Neutrophil (primary cell): Measurements from ENCODE around the gene UNC50.

Experiments used
- H3K27ac ChIP-seq: fragments of 200-600 bp; sonication (generic); 2 replicates; pipeline ENCODE4 v1.5.1; 2016; ENCODE audit warnings: mild to moderate bottlenecking, moderate library complexity
- H3K27me3 ChIP-seq: fragments of 200-600 bp; sonication (generic); 2 replicates; pipeline ENCODE4 v1.6.0; 2016; ENCODE audit warnings: mild to moderate bottlenecking
- H3K36me3 ChIP-seq: fragments of 200-600 bp; sonication (generic); 2 replicates; pipeline ENCODE4 v1.5.1; 2017
- H3K4me1 ChIP-seq, 2 experiments: fragments of 200-600 bp in 1 of 2; sonication (generic) in 1 of 2; 1 replicate in 1 of 2; 2 replicates in 1 of 2; pipeline versions ENCODE4 v1.5.1 to v1.6.1; 2013 to 2016; ENCODE audit warnings: low read depth in 1 of 2, low read length in 1 of 2, mild to moderate bottlenecking in 1 of 2, moderate library complexity in 1 of 2; ENCODE audit not compliant: control insufficient read depth in 1 of 2, insufficient read depth in 1 of 2
- H3K4me3 ChIP-seq, 2 experiments: fragments of 200-600 bp in 1 of 2; sonication (generic) in 1 of 2; 1 replicate in 1 of 2; 2 replicates in 1 of 2; pipeline ENCODE4 v1.5.1; 2013 to 2016; ENCODE audit warnings: low read depth in 1 of 2, low read length in 1 of 2, mild to moderate bottlenecking in 1 of 2, moderate library complexity in 1 of 2
- H3K9me3 ChIP-seq: fragments of 200-600 bp; sonication (generic); 2 replicates; pipeline ENCODE4 v1.5.1; 2016
- CTCF ChIP-seq: fragments of 200-600 bp; sonication (generic); IDR thresholded peaks from 2 replicates; pipeline ENCODE4 v1.5.1; 2016; ENCODE audit warnings: antibody characterized with exemption

UNC50 gene

DNA sequence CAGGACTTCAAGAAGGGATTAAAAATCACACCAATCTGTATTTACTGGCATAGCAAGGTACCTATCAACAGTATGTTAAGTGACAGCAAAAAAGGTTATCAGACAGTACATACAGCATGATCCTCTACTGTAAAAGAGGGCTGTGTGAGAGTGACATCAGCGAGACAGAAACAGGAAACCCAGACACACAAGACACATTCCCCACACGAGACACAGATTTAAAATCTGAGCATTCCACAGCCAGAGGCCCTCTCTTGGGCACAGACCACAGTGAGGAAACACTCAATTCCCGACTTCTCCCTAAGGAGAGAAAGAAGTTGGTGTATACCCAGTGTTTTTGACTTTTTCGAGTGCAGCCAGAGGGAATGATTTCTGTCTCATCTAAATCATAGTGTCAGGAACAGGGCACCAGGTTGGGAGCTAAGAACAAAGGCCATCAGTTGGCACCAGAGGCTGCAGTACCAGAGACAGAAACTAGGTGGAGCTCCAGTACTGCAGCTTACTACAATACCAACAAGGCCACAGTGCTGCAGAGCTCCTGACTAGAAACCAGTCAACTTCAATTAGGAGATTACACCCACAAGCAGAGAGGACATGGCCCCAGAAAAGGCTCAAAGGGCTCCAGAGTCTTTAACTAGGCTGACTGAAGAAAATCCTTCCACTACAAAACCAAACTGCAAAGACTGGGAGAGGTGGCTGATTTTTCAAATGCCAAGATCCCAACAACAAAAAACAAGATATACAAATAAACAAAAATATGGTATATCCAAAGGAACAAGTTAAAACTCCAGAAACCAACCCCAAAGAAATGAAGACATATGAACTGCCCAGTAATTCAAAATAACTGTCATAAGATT, 41.0 kb downstream of the UNC50 start:
- Histone ChIP-seq H3K27me3 (no peaks in the 10 kb centered on the region), H3K4me3 (no peak overlapping the region), H3K27ac (peak overlapping the region; percentile 32), H3K4me1 (peaks cover 6 to 8% of the 10 kb centered on the region in 2 experiments), H3K9me3 (no peaks in the 10 kb centered on the region), H3K36me3 (peaks cover 16% of the 10 kb centered on the region)
- TF ChIP-seq CTCF = peak; percentile 93

DNA sequence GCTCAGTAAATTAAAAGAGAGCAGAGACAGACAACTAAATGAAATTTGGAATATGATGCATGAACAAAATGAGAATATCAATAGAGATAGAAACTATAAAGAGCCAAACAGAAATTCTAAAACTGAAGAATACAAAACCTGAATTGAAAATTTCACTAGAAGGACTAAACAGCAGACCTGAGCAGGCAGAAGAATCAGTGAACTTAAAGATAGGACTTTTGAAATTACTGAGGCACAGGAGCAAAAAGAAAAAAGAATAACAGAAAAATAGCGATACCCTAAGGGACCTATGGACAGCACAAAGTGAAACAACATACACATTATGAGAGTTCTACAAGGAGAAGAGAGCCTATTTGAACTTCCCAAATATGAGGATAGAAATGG, 41.6 kb downstream of the UNC50 start:
- H3K36me3 ChIP-seq = peaks cover 16% of the 10 kb centered on the region
- no peak overlapping the region for H3K4me3 ChIP-seq
- no peaks in the 10 kb centered on the region for H3K27me3 ChIP-seq
- no peak for TF ChIP-seq CTCF
- H3K9me3 ChIP-seq = no peaks in the 10 kb centered on the region
- peaks cover 12 to 14% of the 10 kb centered on the region in 2 experiments for H3K4me1 ChIP-seq
- H3K27ac ChIP-seq = no peak overlapping the region

- peaks cover 16% of the 10 kb centered on the region for H3K36me3 ChIP-seq
- no peaks in the 10 kb centered on the region for H3K27me3 ChIP-seq
- no peak overlapping the region for H3K4me3 ChIP-seq
- no peak for TF ChIP-seq CTCF
- H3K4me1 ChIP-seq = peaks cover 22 to 24% of the 10 kb centered on the region in 2 experiments
- H3K9me3 ChIP-seq = no peaks in the 10 kb centered on the region
- H3K27ac ChIP-seq = no peak overlapping the region
These were observed 42.6 kb downstream of the UNC50 start for GRCh38 chr2:98650998-98651397.

DNA sequence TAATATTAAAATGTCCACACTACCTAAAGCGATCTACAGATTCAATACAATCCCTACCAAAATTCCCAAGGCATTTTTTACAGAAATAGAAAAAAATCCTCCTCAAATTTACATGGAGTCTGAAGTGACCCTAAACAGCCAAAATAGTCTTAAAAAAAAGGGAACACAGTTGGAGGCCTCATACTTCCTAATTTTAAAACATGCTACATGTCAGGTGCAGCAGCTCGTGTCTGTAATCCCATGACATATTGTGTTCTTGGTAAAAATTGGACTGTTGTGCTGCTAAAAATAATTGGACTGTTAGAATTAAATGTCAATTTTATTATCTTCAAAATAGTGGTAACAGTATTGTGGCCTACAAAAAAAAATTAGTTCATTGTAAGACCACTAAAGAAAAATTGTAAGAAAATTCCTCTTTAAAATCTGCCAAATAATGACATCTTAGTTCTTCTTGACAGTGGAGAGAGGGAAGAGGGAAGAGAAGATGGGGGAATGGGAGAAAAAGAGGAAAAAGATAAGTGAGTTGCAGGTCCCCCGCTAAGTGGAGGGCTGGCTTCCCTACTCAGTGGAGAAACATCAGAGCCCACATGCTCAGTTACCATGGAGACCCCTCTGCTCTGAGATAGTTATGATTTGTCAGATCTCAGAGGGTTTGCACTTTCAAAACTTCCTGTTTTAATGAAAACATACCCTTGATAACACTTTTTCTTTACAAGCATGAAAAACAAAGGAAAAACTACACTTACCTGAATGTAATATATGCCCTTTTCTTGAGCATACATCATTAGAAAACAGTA, 46.5 kb downstream of the UNC50 start:
- H3K4me3 ChIP-seq = no peak overlapping the region
- H3K4me1 ChIP-seq = peaks cover 33 to 36% of the 10 kb centered on the region in 2 experiments
- H3K27ac ChIP-seq = peak overlapping the region; percentile 76
- no peaks in the 10 kb centered on the region for H3K36me3 ChIP-seq
- TF ChIP-seq CTCF = no peak
- H3K27me3 ChIP-seq = no peaks in the 10 kb centered on the region
- no peaks in the 10 kb centered on the region for H3K9me3 ChIP-seq

DNA sequence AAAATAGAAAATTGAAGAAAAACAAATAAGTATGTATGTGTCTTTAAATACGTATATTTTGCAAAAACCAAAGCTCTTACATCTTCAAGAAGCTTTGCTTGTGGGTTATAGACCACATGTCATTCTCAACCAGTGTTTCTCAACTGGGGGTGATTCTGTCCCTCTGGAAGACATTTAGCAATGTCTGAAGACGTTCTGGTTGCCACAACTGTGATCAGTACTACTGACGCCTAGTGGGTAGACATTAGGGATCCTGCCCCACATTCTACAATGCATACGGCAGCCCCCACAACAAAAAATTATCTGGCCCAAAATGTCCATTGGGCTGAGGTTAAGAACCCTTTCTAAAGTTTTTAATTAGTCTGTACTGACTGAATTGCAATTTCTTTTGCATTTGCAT, 48.4 kb downstream of the UNC50 start:
- H3K27me3 ChIP-seq = no peaks in the 10 kb centered on the region
- H3K4me3 ChIP-seq = peak overlapping the region in 1 of 2 experiments; percentile 15
- H3K27ac ChIP-seq = peak overlapping the region; percentile 76
- peaks cover 33 to 36% of the 10 kb centered on the region in 2 experiments for H3K4me1 ChIP-seq
- no peaks in the 10 kb centered on the region for H3K36me3 ChIP-seq
- no peak for TF ChIP-seq CTCF
- H3K9me3 ChIP-seq = no peaks in the 10 kb centered on the region
